GM19324 (cell line): Measurements from ENCODE around the gene EBNA1BP2.
"Not testable (repeated sequence)": the region's sequence is repeated elsewhere in the genome, so short reads cannot be mapped to it uniquely, and the experiment has no call there.

Source experiments
- ATAC-seq: cut with Tn5 transposase; IDR thresholded peaks from one replicate; pipeline ENCODE4 v1.9.1; 2021; ENCODE audit warnings: mild to moderate bottlenecking, moderate library complexity; ENCODE audit not compliant: unreplicated experiment, low FRiP score

EBNA1BP2 gene

GRCh38 chr1:43174873-43175272 lies 2.8 kb upstream of the EBNA1BP2 start:
- no peak for ATAC-seq

- ATAC-seq: peak; percentile 37
Measured at GRCh38 chr1:43172527-43172972, 460 bp upstream of the EBNA1BP2 start.

GRCh38 chr1:43171312-43171875 lies 696 bp downstream of the EBNA1BP2 start:
- no peak for ATAC-seq

GRCh38 chr1:43165765-43166164 lies 6.3 kb downstream of the EBNA1BP2 start:
- ATAC-seq: no peak

- ATAC-seq: no peak
Measured at GRCh38 chr1:43165162-43165561, 6.9 kb downstream of the EBNA1BP2 start.

- no peak for ATAC-seq
Measured at GRCh38 chr1:43156026-43156425, 16.1 kb downstream of the EBNA1BP2 start.

GRCh38 chr1:43153443-43153842 lies 18.6 kb downstream of the EBNA1BP2 start:
- no peak for ATAC-seq

GRCh38 chr1:43152866-43153265 lies 19.2 kb downstream of the EBNA1BP2 start:
- ATAC-seq: no peak

GRCh38 chr1:43149889-43150288 lies 22.2 kb downstream of the EBNA1BP2 start:
- ATAC-seq: no peak

GRCh38 chr1:43147625-43148327 lies 24.3 kb downstream of the EBNA1BP2 start:
- ATAC-seq: no peak

- no peak for ATAC-seq
Measured at GRCh38 chr1:43144237-43144636, 27.9 kb downstream of the EBNA1BP2 start.

- no peak for ATAC-seq
Measured at GRCh38 chr1:43143441-43143888, 28.6 kb downstream of the EBNA1BP2 start.

- no peak for ATAC-seq
Measured at GRCh38 chr1:43140583-43140982, 31.5 kb downstream of the EBNA1BP2 start.

- ATAC-seq: no peak
Measured at GRCh38 chr1:43140010-43140409, 32.1 kb downstream of the EBNA1BP2 start.

GRCh38 chr1:43139295-43139694 lies 32.8 kb downstream of the EBNA1BP2 start:
- ATAC-seq: not testable (repeated sequence)

GRCh38 chr1:43137445-43138052 lies 34.5 kb downstream of the EBNA1BP2 start:
- ATAC-seq: no peak

- no peak for ATAC-seq
Measured at GRCh38 chr1:43135857-43136781, 36.0 kb downstream of the EBNA1BP2 start.

- no peak for ATAC-seq
Measured at GRCh38 chr1:43134640-43135039, 37.5 kb downstream of the EBNA1BP2 start.

- ATAC-seq: no peak
Measured at GRCh38 chr1:43134068-43134467, 38.0 kb downstream of the EBNA1BP2 start.

GRCh38 chr1:43129426-43129825 lies 42.7 kb downstream of the EBNA1BP2 start:
- ATAC-seq: no peak

GRCh38 chr1:43128816-43129215 lies 43.3 kb downstream of the EBNA1BP2 start:
- no peak for ATAC-seq
